Stimulated activated naive CD8-positive, alpha-beta T cell treated with anti-CD3 and anti-CD28 coated beads, Interleukin-15, Interleukin-2, amounts not matched to agents 100 ng/mL and 50 ng/mL, for 24 hours (primary cell): ENCODE results near the gene OR8B4.
"Not testable (repeated sequence)": the region's sequence is repeated elsewhere in the genome, so short reads cannot be mapped to it uniquely, and the experiment has no call there.

ENCODE experiments used
- H3K27ac Mint-ChIP-seq: one replicate; pipeline ENCODE4 v1.8.0; 2021; ENCODE audit warnings: mild to moderate bottlenecking, mixed read lengths
- H3K27me3 Mint-ChIP-seq: one replicate; pipeline ENCODE4 v1.8.0; 2021; ENCODE audit warnings: mixed read lengths
- H3K36me3 Mint-ChIP-seq: one replicate; pipeline ENCODE4 v1.8.0; 2021; ENCODE audit warnings: low read depth, mixed read lengths
- H3K4me1 Mint-ChIP-seq: one replicate; pipeline ENCODE4 v1.8.0; 2021; ENCODE audit warnings: low read depth, mixed read lengths
- H3K4me3 Mint-ChIP-seq: one replicate; pipeline ENCODE4 v1.8.0; 2021; ENCODE audit warnings: mild to moderate bottlenecking, mixed read lengths
- H3K9me3 Mint-ChIP-seq: one replicate; pipeline ENCODE4 v1.8.0; 2021; ENCODE audit warnings: mixed read lengths

OR8B4 gene, protein sequence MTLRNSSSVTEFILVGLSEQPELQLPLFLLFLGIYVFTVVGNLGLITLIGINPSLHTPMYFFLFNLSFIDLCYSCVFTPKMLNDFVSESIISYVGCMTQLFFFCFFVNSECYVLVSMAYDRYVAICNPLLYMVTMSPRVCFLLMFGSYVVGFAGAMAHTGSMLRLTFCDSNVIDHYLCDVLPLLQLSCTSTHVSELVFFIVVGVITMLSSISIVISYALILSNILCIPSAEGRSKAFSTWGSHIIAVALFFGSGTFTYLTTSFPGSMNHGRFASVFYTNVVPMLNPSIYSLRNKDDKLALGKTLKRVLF

DNA sequence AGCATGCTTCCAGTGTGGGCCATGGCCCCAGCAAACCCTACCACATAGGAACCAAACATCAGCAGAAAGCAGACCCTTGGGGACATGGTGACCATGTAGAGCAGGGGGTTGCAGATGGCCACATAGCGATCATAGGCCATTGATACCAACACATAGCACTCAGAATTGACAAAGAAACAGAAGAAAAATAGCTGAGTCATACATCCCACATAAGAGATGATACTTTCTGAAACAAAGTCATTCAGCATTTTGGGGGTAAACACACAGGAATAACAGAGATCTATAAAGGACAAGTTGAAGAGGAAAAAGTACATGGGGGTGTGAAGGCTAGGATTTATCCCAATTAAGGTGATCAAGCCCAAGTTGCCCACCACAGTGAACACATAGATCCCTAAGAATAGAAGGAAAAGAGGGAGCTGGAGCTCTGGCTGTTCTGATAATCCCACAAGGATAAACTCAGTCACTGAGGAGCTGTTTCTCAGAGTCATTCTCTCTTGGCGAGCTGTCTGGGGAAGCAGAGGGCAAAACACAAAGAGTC, at the start of gene OR8B4:
TSS of gene OR8B4 (minus strand) at position 488 of the 538 bp plus-strand sequence. CDS start at position 488, 0 bp downstream.
- Mint-ChIP-seq H3K9me3 (peaks cover 4% of the 10 kb centered on the region), H3K27ac (no peak within 1 kb of the TSS), H3K4me3 (no peak within 1 kb of the TSS)

DNA sequence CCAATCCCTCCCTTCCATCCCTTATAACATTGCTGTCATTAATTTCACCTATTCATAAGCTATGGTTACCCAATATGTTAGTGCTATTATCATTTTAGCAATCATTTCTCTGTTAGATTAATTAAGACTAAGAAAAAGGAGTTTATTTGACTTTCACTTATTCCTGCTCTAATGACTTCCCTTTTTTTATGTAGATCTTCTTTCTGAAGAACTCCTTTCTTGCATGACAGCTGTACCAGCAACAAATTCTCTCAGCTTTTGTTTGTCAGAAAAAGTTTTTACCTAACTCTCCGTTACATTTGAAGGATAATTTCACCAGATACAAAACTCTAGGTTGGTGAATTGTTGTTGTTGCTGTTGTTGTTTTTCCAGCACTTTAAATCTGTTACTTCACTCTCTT, 49.4 kb upstream of the OR8B4 start:
- Mint-ChIP-seq H3K4me1 (no peaks in the 10 kb centered on the region), H3K9me3 (no peaks in the 10 kb centered on the region), H3K36me3 (no peaks in the 10 kb centered on the region), H3K27ac (no peak overlapping the region), H3K4me3 (no peak overlapping the region), H3K27me3 (peaks cover 13% of the 10 kb centered on the region)

More for the DNA sequence above, at the start of gene OR8B4:
- Mint-ChIP-seq H3K36me3 (no peaks in the 10 kb centered on the region), H3K4me1 (no peaks in the 10 kb centered on the region), H3K27me3 (peaks cover 16% of the 10 kb centered on the region)

DNA sequence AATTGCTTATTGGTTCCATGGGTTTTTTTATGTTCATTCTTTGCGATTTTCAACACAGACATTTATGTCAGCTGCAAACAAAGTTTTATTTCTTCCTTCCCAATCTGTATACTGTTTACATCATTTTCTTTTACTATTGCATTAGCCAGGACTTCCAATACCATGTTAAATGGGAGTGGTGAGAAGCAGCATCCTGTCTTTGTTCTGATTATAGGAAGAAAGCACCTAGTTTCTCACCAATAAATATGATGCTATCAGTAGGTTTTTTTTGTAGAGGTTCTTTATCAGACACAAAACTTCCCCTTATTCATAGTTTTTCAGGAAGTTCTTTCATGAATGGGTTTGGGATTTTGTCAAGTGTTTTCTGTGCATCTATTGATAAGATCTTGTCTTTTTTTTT, 48.8 kb upstream of the OR8B4 start:
- no peaks in the 10 kb centered on the region for H3K36me3 Mint-ChIP-seq
- H3K4me3 Mint-ChIP-seq: no peak overlapping the region

DNA sequence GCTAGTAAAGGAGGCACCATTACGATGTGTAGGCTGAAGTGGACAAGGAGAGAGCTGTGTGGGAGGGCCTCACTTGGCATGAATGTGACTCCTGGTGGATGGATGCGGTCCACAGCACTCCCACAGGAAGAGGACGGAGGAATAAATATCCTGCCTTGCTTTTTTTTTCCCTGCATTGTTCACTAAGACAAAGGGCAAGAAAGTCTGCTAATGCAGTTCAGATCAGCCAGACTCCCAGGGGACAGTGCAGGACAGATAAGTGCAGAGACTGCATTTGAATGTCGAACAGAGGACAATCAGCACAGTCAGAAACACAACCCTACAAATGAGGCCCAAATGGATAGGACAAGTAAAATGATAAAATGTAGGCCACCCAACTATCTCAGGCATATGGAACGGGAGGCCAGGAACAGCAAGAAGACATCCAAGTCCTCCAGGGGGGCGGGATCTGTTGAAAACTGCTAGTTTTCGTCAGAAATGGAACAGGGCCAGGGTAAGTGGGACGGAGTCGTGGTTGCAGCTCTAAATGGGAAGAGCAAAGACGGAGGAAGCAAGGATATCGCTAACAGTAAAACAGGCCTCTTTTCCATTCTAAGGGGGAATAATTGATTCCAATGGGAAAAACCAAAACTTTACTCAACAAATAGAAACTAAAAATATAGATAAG, 46.0 kb upstream of the OR8B4 start:
- H3K27ac Mint-ChIP-seq: no peak overlapping the region
- H3K36me3 Mint-ChIP-seq: no peaks in the 10 kb centered on the region
- H3K27me3 Mint-ChIP-seq: peaks cover 8% of the 10 kb centered on the region
- no peaks in the 10 kb centered on the region for H3K4me1 Mint-ChIP-seq
- H3K4me3 Mint-ChIP-seq: no peak overlapping the region
- H3K9me3 Mint-ChIP-seq: no peaks in the 10 kb centered on the region

More for the DNA sequence above, 48.8 kb upstream of the OR8B4 start:
- no peaks in the 10 kb centered on the region for H3K4me1 Mint-ChIP-seq
- H3K9me3 Mint-ChIP-seq: no peaks in the 10 kb centered on the region
- no peak overlapping the region for H3K27ac Mint-ChIP-seq
- H3K27me3 Mint-ChIP-seq: peaks cover 13% of the 10 kb centered on the region

DNA sequence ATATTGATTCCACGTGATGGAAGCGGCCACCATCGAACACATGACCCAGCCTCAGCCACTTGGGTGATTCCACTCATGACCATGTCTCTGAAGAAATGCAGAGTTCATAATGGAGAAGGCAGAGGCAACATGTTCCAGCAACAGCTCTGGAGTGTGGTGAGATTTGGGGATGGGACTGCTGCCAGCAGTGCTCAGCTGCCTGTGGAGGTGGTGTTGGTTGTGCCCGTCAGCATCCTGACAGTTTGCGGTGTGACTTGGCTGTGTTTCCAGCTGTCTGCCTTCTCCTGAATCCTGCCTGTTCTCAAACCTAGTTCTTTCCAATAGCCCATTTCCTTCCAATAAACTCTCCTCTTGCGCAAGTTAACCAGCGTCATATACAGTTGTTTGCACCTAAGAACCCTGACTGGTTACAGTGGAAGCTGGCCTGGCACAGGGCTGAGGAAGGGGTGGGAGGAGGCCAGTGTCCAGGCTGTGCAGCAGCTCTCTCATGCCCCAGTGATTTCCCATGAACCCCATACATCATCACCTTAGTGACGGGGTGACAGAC, 42.8 kb upstream of the OR8B4 start:
- Mint-ChIP-seq H3K4me3 (no peak overlapping the region), H3K4me1 (no peaks in the 10 kb centered on the region), H3K27ac (no peak overlapping the region), H3K36me3 (no peaks in the 10 kb centered on the region), H3K9me3 (no peaks in the 10 kb centered on the region), H3K27me3 (peaks cover 18% of the 10 kb centered on the region)

DNA sequence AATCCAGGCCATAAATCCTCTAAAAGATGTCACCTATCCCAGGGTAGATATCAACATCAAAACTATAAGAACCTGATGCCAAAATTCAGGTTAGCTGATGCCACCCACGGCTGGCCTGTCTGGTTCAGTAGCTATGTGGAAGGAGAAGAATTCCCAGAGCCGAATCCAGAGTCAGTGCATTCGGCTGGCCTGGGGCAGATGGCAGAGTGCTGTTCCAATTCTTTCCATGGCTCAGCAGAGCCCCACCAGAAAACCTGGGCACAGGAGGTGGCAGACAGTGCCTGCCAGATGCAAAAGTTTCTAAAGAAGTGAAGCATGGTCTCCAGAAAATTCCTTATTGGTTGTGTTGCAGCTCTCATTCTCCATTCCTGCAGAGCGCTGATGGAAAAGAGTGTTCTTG, 40.7 kb upstream of the OR8B4 start:
- no peaks in the 10 kb centered on the region for H3K4me1 Mint-ChIP-seq
- no peak overlapping the region for H3K4me3 Mint-ChIP-seq
- H3K9me3 Mint-ChIP-seq: peaks cover 5% of the 10 kb centered on the region
- H3K36me3 Mint-ChIP-seq: no peaks in the 10 kb centered on the region
- H3K27me3 Mint-ChIP-seq: peaks cover 20% of the 10 kb centered on the region
- H3K27ac Mint-ChIP-seq: no peak overlapping the region

DNA sequence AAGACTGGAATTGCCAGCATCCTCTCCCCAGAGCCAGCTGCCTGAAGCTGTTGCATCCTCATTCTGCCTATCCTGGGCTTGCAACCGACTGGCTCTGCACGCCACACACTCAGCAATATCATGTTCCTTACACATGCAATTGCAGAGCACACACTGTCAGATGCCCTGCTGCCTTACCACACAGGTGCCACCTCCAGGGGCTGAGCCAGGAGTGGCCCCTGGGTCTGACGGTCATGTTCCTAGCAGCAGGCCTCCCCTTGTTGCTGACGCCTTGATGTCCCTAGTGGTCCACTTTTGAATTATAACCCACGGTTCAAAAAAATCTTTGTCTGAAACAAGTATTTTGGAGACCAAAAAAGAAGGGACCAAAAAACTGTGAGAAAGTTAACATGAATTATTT, 39.3 kb upstream of the OR8B4 start:
- peaks cover 5% of the 10 kb centered on the region for H3K9me3 Mint-ChIP-seq
- peaks cover 20% of the 10 kb centered on the region for H3K27me3 Mint-ChIP-seq
- no peak overlapping the region for H3K4me3 Mint-ChIP-seq
- no peaks in the 10 kb centered on the region for H3K4me1 Mint-ChIP-seq
- H3K27ac Mint-ChIP-seq: no peak overlapping the region
- H3K36me3 Mint-ChIP-seq: no peaks in the 10 kb centered on the region

DNA sequence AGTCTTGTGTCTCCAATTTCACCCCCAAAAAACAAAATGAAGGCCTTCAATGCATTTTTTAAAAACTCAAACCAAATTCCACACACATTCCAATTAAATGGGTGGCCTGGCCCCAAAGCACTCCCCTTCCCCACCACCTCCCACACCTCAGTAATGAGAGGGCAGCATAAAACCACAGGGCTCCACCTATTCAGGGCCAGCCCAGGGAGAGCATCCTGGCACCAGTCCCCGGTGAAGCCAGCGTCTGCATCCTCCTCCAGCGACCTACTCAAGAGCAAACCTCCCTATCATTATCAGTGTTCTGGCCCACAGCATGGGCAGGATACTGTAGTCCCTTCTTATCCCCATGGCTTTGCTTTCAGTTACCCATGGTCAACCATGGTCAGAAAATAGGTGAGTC, 38.7 kb upstream of the OR8B4 start:
- Mint-ChIP-seq H3K4me3 (no peak overlapping the region), H3K27me3 (peaks cover 20% of the 10 kb centered on the region), H3K27ac (no peak overlapping the region), H3K36me3 (no peaks in the 10 kb centered on the region), H3K4me1 (no peaks in the 10 kb centered on the region), H3K9me3 (peaks cover 5% of the 10 kb centered on the region)

DNA sequence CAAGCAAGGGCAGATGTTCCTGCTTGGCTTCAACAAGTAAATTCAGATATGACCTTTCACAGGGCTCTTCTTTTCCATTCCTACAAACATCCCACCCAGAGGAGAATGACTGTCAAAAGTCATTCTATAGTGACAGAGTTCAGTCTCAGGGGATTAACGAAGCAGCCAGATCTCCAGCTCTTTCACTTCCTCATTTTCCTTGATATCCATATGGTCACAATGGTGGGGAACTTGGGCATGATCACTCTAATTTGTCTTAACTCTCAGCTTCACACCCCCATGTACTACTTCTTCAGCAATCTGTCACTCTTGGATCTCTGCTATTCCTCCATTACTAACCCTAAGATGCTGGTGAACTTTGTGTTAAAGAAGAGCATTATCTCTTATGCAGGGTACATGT, 35.8 kb upstream of the OR8B4 start:
- Mint-ChIP-seq H3K36me3 (no peaks in the 10 kb centered on the region), H3K27ac (no peak overlapping the region), H3K4me3 (no peak overlapping the region), H3K4me1 (no peaks in the 10 kb centered on the region), H3K9me3 (peaks cover 5% of the 10 kb centered on the region), H3K27me3 (peaks cover 12% of the 10 kb centered on the region)

DNA sequence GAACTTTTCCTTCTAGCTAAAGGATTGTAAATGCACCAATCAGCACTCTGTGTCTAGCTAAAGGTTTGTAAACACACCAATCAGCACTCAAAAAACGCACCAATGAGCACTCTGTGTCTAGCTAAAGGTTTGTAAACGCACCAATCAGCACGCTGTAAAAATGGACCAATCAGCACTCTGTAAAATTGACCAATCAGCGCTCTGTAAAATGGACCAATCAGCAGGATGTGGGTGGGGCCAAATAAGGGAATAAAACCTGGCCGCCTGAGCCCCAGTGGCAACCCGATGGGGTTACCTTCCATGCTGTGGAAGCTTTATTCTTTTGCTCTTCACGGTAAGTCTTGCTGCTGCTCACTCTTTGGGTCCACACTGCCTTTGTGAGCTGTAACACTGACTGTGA, 34.7 kb upstream of the OR8B4 start:
- H3K27me3 Mint-ChIP-seq: not testable (repeated sequence)

DNA sequence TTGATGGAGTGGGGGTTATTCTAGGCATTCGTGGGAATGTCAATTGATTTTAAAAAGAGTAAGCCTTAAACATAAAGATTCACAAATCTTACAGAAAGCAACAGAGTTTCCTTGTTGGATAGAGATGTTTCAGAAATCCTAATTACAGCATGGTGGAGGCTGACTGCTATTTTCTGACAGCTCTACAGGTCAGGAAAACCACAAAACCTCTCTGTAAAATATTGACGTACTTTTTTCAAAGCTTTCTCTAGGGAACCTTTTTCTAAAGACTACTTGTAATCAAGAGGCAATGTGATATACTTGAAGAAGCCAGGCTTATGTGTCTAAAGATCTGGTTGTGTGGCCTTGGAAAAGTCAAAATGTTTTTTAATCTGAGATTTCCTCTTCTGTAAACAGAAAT, 29.9 kb upstream of the OR8B4 start:
- Mint-ChIP-seq H3K4me1 (no peaks in the 10 kb centered on the region), H3K36me3 (no peaks in the 10 kb centered on the region), H3K27me3 (no peaks in the 10 kb centered on the region), H3K4me3 (no peak overlapping the region), H3K27ac (no peak overlapping the region), H3K9me3 (peaks cover 3% of the 10 kb centered on the region)

More for the DNA sequence above, 34.7 kb upstream of the OR8B4 start:
- H3K4me1 Mint-ChIP-seq, H3K9me3 Mint-ChIP-seq, H3K4me3 Mint-ChIP-seq, H3K27ac Mint-ChIP-seq, H3K36me3 Mint-ChIP-seq: not testable (repeated sequence)

DNA sequence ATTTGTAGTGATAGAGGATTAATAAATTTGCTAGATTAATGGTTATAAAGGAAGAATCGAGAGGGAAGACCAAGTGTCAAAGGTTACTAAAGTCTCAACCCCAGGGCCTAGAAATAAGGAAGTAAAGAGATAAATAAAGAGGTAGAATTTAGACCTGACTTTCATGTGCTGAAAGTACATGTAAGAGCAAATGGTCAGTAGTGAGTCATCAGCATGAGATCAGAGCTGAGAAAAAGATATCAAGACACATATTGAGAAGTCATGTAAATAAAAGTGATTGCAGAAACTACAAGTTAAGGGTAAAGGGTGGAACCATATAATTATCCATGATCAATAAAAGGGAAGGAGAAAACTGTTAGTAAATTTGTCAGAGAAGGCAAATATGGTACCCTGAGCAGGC, 22.2 kb upstream of the OR8B4 start:
- no peaks in the 10 kb centered on the region for H3K36me3 Mint-ChIP-seq
- H3K4me1 Mint-ChIP-seq: no peaks in the 10 kb centered on the region
- H3K27ac Mint-ChIP-seq: no peak overlapping the region
- H3K4me3 Mint-ChIP-seq: no peak overlapping the region
- peaks cover 13% of the 10 kb centered on the region for H3K27me3 Mint-ChIP-seq
- peaks cover 9% of the 10 kb centered on the region for H3K9me3 Mint-ChIP-seq

DNA sequence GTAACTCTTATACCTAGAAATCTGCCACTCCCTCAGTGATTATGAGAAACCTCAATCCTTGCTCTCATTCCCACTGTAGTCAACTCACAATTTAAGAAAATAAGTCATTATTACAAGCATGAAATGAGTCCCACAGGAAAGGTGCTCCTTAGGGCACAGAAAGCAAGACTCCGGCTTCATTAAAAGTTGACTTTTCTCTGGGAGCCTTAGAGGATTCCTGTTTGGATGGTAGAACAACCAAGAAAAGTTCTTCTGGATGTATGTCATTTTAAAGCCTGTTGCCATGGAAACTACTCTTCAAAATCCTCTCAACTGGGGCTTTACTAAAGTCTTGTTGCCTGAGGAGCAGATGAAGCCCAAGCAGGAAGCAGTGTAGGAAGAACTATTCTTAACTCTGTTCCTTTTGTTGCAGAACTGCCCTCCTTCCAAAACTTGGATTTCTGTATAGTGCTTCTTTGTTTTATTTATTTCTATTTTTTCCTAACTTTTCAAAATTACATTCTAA, 21.0 kb upstream of the OR8B4 start, which contains the start of gene OR8B8:
TSS of gene OR8B8 (minus strand) at position 51 of the 505 bp plus-strand sequence. CDS start 4,611 bp downstream, outside the sequence.
- Mint-ChIP-seq H3K27ac (no peak within 1 kb of the TSS), H3K9me3 (peaks cover 6% of the 10 kb centered on the region)

DNA sequence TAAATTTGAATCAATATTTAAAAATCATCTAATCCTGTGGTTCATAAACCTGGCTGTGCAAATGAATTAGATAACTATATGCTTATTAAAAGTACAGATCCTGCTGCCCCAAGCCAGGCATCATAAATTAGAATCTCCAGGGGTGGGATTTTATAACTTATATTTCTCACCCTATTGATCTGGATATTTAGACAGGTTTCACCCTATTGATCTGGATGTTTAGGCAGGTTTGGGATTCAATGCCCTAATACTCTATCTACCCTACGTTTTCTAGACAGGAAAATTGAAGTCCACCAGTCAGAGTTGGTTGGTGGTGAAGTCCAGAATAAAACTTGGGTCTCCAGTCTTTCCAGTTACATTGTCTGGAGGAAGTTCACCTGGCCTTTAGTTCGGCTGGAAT, 18.2 kb upstream of the OR8B4 start:
- Mint-ChIP-seq H3K4me3 (no peak overlapping the region), H3K27me3 (peaks cover 17% of the 10 kb centered on the region), H3K4me1 (no peaks in the 10 kb centered on the region), H3K9me3 (no peaks in the 10 kb centered on the region), H3K27ac (no peak overlapping the region), H3K36me3 (no peaks in the 10 kb centered on the region)

More for the DNA sequence above, 21.0 kb upstream of the OR8B4 start, which contains the start of gene OR8B8:
- H3K4me3 Mint-ChIP-seq: no peak within 1 kb of the TSS
- H3K4me1 Mint-ChIP-seq: no peaks in the 10 kb centered on the region
- H3K27me3 Mint-ChIP-seq: peaks cover 13% of the 10 kb centered on the region
- H3K36me3 Mint-ChIP-seq: no peaks in the 10 kb centered on the region

DNA sequence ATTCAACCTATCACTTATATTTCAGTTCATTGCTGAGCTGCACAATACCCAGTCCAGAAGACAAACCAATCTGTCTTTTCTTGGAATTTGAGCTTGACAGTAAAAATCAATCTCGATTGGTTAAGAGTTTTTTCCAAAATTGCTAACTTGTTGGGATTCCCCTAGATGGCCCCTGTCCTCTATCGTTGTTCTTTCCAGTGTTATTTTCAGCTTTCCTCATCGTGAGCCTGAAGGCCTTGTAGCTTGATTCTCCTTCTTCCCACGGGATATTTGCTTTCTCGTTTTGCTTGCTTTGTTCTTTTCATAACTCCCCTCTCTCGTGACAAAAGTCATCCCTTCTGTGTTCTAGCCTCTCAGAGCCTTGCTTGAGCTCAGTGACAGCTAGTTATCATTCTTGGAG, 17.8 kb upstream of the OR8B4 start:
- Mint-ChIP-seq H3K27ac (no peak overlapping the region), H3K4me3 (no peak overlapping the region), H3K4me1 (no peaks in the 10 kb centered on the region), H3K9me3 (no peaks in the 10 kb centered on the region), H3K36me3 (no peaks in the 10 kb centered on the region), H3K27me3 (peaks cover 17% of the 10 kb centered on the region)
